ENCODE results near the gene GSN. TPM values are rescaled to one million over a fixed set of nuclear protein-coding genes. Genes with fewer than 3 reads are reported as not detected.

Gene GSN
- total RNA-seq, 2 experiments from 2014 or later, result 2.6 to 2.7 TPM

DNA sequence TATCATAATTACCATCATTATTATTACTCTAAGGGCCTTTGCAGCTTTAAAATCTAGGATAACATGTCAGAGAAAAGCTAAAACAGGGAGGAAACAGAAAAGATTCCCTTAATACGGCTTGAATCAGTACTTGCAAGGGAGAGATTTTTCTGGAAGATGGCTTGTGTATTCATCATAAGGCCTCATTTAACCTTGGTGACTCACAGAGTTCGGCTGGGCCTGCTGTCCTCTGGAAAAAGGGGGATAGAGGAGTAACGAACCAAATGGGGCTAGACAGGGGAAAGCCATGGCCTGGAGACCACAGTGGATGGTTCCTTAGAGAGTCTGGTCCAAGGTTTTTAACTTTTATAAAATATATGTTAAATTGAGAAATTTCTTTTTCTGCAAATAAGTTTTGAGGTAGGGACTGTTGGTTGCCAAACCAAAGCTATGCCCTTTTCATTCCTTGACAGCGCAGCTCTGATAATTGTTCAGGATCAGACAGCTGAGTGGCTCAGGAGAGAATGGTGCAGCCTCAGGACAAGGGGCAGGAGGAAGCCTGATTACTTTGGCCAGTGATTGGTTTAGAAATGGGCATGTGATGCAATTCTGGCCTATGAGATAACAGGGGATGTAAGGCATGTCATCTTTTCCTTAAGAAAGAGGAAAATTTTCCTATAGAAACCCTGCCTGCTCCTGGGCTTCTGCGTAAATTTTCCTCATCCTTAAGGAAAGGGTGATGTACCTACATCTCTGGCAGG, 25.6 kb upstream of the GSN start:
- no peak overlapping the region for H3K27ac Mint-ChIP-seq
- Histone ChIP-seq H3K4me3 (ENCODE audit: low read length) (no peak overlapping the region), H3K36me3 (ENCODE audit: insufficient read depth, low read length) (no peaks in the 10 kb centered on the region), H3K4me1 (ENCODE audit: insufficient read depth, low read length) (no peaks in the 10 kb centered on the region), H3K9me3 (ENCODE audit: control insufficient read depth in 1 of 2, insufficient read depth in 1 of 2, low read length in 2 of 2) (peaks cover 4 to 8% of the 10 kb centered on the region in 2 experiments), H3K27me3 (ENCODE audit: control insufficient read depth in 1 of 2, insufficient read depth in 2 of 2, low read length in 2 of 2) (no peaks in the 10 kb centered on the region), H3K27ac (ENCODE audit: low read depth in 1 of 2, low read length in 2 of 2) (no peak overlapping the region)
- no peaks in the 10 kb centered on the region for H3K27me3 Mint-ChIP-seq
- H3K4me3 Mint-ChIP-seq, result no peak overlapping the region
- ATAC-seq (ENCODE audit: poor library complexity) (no peak), DNase-seq (no peak)
- TF ChIP-seq, protein P1, sequence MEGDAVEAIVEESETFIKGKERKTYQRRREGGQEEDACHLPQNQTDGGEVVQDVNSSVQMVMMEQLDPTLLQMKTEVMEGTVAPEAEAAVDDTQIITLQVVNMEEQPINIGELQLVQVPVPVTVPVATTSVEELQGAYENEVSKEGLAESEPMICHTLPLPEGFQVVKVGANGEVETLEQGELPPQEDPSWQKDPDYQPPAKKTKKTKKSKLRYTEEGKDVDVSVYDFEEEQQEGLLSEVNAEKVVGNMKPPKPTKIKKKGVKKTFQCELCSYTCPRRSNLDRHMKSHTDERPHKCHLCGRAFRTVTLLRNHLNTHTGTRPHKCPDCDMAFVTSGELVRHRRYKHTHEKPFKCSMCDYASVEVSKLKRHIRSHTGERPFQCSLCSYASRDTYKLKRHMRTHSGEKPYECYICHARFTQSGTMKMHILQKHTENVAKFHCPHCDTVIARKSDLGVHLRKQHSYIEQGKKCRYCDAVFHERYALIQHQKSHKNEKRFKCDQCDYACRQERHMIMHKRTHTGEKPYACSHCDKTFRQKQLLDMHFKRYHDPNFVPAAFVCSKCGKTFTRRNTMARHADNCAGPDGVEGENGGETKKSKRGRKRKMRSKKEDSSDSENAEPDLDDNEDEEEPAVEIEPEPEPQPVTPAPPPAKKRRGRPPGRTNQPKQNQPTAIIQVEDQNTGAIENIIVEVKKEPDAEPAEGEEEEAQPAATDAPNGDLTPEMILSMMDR (IDR thresholded peaks at IDR 0.05), result no peak
- H3K36me3 Mint-ChIP-seq (ENCODE audit: low read depth), result no peaks in the 10 kb centered on the region
- no peaks in the 10 kb centered on the region for H3K9me3 Mint-ChIP-seq
- no peaks in the 10 kb centered on the region for H3K4me1 Mint-ChIP-seq (ENCODE audit: low read depth)
- ChIA-PET POLR2A (no interaction called here), CTCF (no interaction called here)
- intact Hi-C loops (cut with DNase I, micrococcal nuclease), result no loop called here

DNA sequence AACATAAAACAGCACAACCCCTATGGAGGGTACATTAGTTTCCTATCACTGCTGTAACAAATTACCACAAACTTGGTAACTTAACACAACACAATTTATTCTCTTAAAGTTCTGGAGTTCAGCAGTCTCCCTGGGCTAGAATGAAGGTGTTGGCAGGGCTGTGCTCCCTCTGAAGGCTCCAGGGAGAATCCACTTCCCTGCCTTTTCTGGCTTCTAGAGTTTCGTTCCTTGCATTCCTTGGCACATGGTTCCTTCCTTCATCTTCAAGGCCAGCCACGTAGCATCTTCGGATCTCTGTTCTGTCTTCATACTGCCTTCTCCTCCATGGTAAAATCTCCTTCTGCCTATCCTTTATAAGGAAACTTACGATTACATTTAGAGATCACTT, 25.0 kb upstream of the GSN start:
- TF ChIP-seq, protein P1 (IDR thresholded peaks at IDR 0.05), result no peak
- H3K9me3 ChIP-seq (ENCODE audit: control insufficient read depth in 1 of 2, insufficient read depth in 1 of 2, low read length in 2 of 2), result peaks cover 4 to 8% of the 10 kb centered on the region in 2 experiments
- intact Hi-C loops (cut with DNase I, micrococcal nuclease), result no loop called here
- no peaks in the 10 kb centered on the region for H3K36me3 ChIP-seq (ENCODE audit: insufficient read depth, low read length)
- H3K27me3 Mint-ChIP-seq, result no peaks in the 10 kb centered on the region
- no peak overlapping the region for H3K27ac ChIP-seq (ENCODE audit: low read depth in 1 of 2, low read length in 2 of 2)
- no peak for DNase-seq
- ChIA-PET CTCF (no interaction called here), POLR2A (no interaction called here)
- H3K4me1 Mint-ChIP-seq (ENCODE audit: low read depth), result no peaks in the 10 kb centered on the region
- H3K36me3 Mint-ChIP-seq (ENCODE audit: low read depth), result no peaks in the 10 kb centered on the region
- H3K4me1 ChIP-seq (ENCODE audit: insufficient read depth, low read length), result no peaks in the 10 kb centered on the region
- H3K27me3 ChIP-seq (ENCODE audit: control insufficient read depth in 1 of 2, insufficient read depth in 2 of 2, low read length in 2 of 2), result no peaks in the 10 kb centered on the region
- no peak overlapping the region for H3K27ac Mint-ChIP-seq
- H3K4me3 Mint-ChIP-seq, result no peak overlapping the region
- no peak overlapping the region for H3K4me3 ChIP-seq (ENCODE audit: low read length)
- no peak for ATAC-seq (ENCODE audit: poor library complexity)
- H3K9me3 Mint-ChIP-seq, result no peaks in the 10 kb centered on the region

DNA sequence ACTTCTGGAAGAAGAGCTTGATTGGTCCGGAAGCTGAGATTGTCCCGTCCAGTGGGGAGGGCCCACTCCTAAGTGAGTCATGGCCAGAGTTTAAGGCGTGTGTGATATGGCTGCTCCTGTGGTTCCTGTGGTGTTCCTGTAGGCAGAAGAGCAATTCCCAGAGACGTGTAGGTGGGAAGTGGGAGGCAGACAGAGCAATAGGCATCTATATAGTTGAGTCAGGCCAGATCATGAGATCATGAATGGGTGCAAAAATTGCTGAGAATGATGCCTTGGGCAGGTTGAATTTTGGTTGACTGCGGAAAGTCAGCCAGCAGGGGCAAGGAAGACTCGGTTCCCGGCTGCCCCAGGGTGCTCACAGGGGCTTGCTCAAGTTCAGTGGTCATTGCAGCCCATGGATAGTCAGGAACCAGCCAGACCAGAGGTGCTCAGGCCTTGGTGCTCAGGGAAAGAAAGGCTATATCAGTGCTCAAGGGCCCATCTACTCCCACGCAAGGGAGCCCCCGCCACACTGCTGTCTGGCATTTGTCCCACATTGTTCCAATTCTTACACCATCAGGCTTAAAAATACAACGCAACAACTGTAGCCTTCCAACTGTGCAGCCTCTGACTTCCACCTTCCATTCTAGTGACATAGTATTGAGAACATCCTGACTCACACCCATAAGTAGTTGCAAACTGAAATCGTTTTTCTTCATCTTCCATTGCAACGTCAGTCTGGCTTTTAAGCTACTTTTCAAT, 21.0 kb upstream of the GSN start:
- peaks cover 4 to 8% of the 10 kb centered on the region in 2 experiments for H3K9me3 ChIP-seq (ENCODE audit: control insufficient read depth in 1 of 2, insufficient read depth in 1 of 2, low read length in 2 of 2)
- intact Hi-C loops (cut with DNase I, micrococcal nuclease), result no loop called here
- CTCF ChIA-PET, result no interaction called here
- no peak overlapping the region for H3K4me3 Mint-ChIP-seq
- ATAC-seq (ENCODE audit: poor library complexity) (no peak), DNase-seq (no peak)
- H3K27ac ChIP-seq (ENCODE audit: low read depth in 1 of 2, low read length in 2 of 2), result no peak overlapping the region
- TF ChIP-seq, protein P1 (IDR thresholded peaks at IDR 0.05), result no peak
- H3K4me1 Mint-ChIP-seq (ENCODE audit: low read depth), result no peaks in the 10 kb centered on the region
- no peaks in the 10 kb centered on the region for H3K27me3 Mint-ChIP-seq
- H3K36me3 ChIP-seq (ENCODE audit: insufficient read depth, low read length), result no peaks in the 10 kb centered on the region
- H3K4me1 ChIP-seq (ENCODE audit: insufficient read depth, low read length), result no peaks in the 10 kb centered on the region
- H3K36me3 Mint-ChIP-seq (ENCODE audit: low read depth), result no peaks in the 10 kb centered on the region
- no peak overlapping the region for H3K27ac Mint-ChIP-seq
- no peaks in the 10 kb centered on the region for H3K9me3 Mint-ChIP-seq
- POLR2A ChIA-PET, result interaction anchor here (0.8 kb wide), 1 partner anchor 25 kb away, joined by 3 read pairs; no protein-coding TSS in a partner anchor
- H3K27me3 ChIP-seq (ENCODE audit: control insufficient read depth in 1 of 2, insufficient read depth in 2 of 2, low read length in 2 of 2), result no peaks in the 10 kb centered on the region
- H3K4me3 ChIP-seq (ENCODE audit: low read length), result no peak overlapping the region

Measured in CD4-positive, alpha-beta T cell (primary cell).